ENCODE results near the gene TTLL9.

- TF ChIP-seq TSHZ2 (CRISPR knock-in tag; IDR thresholded peaks at IDR 0.05) (no peak), TOX (CRISPR knock-in tag; IDR thresholded peaks at IDR 0.05; ENCODE audit: borderline replicate concordance) (no peak), POU6F1 (CRISPR knock-in tag; IDR thresholded peaks at IDR 0.05; ENCODE audit: borderline replicate concordance, low read depth) (no peak), ZNF8 (CRISPR knock-in tag; IDR thresholded peaks at IDR 0.05) (no peak), PPARA (CRISPR knock-in tag; IDR thresholded peaks at IDR 0.05; ENCODE audit: borderline replicate concordance) (no peak)
- TF ChIP-seq, protein P1, sequence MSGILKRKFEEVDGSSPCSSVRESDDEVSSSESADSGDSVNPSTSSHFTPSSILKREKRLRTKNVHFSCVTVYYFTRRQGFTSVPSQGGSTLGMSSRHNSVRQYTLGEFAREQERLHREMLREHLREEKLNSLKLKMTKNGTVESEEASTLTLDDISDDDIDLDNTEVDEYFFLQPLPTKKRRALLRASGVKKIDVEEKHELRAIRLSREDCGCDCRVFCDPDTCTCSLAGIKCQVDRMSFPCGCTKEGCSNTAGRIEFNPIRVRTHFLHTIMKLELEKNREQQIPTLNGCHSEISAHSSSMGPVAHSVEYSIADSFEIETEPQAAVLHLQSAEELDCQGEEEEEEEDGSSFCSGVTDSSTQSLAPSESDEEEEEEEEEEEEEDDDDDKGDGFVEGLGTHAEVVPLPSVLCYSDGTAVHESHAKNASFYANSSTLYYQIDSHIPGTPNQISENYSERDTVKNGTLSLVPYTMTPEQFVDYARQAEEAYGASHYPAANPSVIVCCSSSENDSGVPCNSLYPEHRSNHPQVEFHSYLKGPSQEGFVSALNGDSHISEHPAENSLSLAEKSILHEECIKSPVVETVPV (CRISPR knock-in tag; IDR thresholded peaks at IDR 0.05) = no peak
- TF ChIP-seq, protein P2, sequence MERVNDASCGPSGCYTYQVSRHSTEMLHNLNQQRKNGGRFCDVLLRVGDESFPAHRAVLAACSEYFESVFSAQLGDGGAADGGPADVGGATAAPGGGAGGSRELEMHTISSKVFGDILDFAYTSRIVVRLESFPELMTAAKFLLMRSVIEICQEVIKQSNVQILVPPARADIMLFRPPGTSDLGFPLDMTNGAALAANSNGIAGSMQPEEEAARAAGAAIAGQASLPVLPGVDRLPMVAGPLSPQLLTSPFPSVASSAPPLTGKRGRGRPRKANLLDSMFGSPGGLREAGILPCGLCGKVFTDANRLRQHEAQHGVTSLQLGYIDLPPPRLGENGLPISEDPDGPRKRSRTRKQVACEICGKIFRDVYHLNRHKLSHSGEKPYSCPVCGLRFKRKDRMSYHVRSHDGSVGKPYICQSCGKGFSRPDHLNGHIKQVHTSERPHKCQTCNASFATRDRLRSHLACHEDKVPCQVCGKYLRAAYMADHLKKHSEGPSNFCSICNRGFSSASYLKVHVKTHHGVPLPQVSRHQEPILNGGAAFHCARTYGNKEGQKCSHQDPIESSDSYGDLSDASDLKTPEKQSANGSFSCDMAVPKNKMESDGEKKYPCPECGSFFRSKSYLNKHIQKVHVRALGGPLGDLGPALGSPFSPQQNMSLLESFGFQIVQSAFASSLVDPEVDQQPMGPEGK (CRISPR knock-in tag; IDR thresholded peaks at IDR 0.05; ENCODE audit: borderline replicate concordance) = no peak
These were observed 103.9 kb downstream of the TTLL9 start for GRCh38 chr20:31974296-31974695.
